Effector memory CD8-positive, alpha-beta T cell (primary cell): ENCODE results near the gene B4GALNT1.
"Not testable (repeated sequence)": the region's sequence is repeated elsewhere in the genome, so short reads cannot be mapped to it uniquely, and the experiment has no call there.

Experiments used
- ATAC-seq: fragments of 150-1000 bp; cut with Tn5 transposase; replicated peaks from 2 replicates; pipeline ENCODE4 v1.10.0; 2021; ENCODE audit warnings: mild to moderate bottlenecking, moderate library complexity
- DNase-seq, 3 experiments: peaks; one replicate each; pipeline ENCODE4 v3.0.0; 2021
- H3K27ac Mint-ChIP-seq, 2 donors: one replicate each; pipeline ENCODE4 v1.8.0; 2022; ENCODE audit warnings: mild to moderate bottlenecking in 2 of 2, mixed read lengths in 2 of 2, moderate library complexity in 2 of 2
- H3K27me3 Mint-ChIP-seq, 2 donors: one replicate each; pipeline ENCODE4 v1.8.0; 2022; ENCODE audit warnings: mixed read lengths in 2 of 2
- H3K36me3 Mint-ChIP-seq: one replicate; pipeline ENCODE4 v1.8.0; 2022; ENCODE audit warnings: mild to moderate bottlenecking, moderate library complexity, mixed read lengths; ENCODE audit not compliant: insufficient read depth
- H3K4me1 Mint-ChIP-seq, 2 donors: one replicate each; pipeline ENCODE4 v1.8.0; 2022; ENCODE audit warnings: low read depth in 2 of 2, mixed read lengths in 2 of 2
- H3K4me3 Mint-ChIP-seq, 2 donors: one replicate each; pipeline ENCODE4 v1.8.0; 2022; ENCODE audit warnings: mild to moderate bottlenecking in 2 of 2, mixed read lengths in 2 of 2, moderate library complexity in 2 of 2
- H3K9me3 Mint-ChIP-seq, 2 donors: one replicate each; pipeline ENCODE4 v1.8.0; 2022; ENCODE audit warnings: mixed read lengths in 2 of 2
- total RNA-seq, 9 experiments: gene quantifications; one replicate each; lab custom pipeline; 2026; lab: John Stamatoyannopoulos, UW

B4GALNT1 gene
- 0 to 3.5 (median 0.74) reads per million in 9 experiments for total RNA-seq

DNA sequence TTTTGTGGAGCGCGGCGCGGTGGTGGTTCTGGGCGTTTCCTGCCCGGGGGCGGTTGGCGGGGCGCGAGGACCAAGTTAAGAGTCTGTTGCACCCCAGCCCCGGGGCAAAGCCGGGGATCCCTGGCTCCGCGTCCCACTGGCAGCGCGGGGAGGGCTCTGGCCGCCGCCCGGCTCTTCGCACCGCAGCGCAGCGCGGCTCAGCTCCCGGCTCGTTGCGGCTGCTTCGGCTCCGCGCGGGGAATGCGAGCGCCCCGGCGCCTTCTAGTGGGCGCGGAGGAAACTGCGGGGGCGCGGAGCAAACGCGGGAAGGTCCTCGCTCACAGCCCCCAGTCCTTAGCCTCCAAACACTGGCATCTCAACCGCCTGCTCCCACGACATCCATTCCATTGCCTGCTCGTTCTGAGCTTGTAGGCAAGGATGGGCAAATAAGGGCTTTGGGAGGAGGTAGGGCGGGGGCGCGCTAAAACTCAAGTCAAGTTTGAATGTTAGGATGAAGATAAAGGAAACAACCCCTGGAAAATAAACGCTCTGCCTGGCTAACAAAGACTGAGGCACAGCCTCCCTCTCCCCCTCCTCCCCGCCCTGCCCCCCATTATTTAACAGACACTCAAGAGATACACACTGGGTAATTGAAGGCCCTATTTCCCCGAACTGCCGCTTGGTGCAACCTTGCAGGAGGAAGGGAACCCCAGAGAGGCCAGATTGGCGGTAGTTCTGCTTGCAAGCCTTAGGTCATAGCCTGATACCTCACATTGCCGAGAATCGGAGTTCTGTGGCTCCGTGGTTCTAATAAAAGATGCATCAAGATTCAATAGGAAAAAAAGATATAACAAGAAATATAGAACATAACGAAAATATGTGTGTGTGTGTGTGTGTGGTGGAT, at the start of gene B4GALNT1:
TSS of gene B4GALNT1 (minus strand) at position 244 of the 883 bp plus-strand sequence. CDS start 1,069 bp downstream, outside the sequence.
- H3K27me3 Mint-ChIP-seq = peaks cover 29 to 63% of the 10 kb centered on the region in 2 donors
- H3K9me3 Mint-ChIP-seq = no peaks in the 10 kb centered on the region
- no peaks in the 10 kb centered on the region for H3K36me3 Mint-ChIP-seq
- H3K4me1 Mint-ChIP-seq = peaks cover 7 to 9% of the 10 kb centered on the region in 2 donors
- peak within 1 kb of the TSS; percentile 71 to 75 for H3K4me3 Mint-ChIP-seq
- peak within 1 kb of the TSS in 1 of 2 donors; percentile 29 for H3K27ac Mint-ChIP-seq
- peak; percentile 51 to 66 (median 62) for DNase-seq
- ATAC-seq = peak; percentile 88

DNA sequence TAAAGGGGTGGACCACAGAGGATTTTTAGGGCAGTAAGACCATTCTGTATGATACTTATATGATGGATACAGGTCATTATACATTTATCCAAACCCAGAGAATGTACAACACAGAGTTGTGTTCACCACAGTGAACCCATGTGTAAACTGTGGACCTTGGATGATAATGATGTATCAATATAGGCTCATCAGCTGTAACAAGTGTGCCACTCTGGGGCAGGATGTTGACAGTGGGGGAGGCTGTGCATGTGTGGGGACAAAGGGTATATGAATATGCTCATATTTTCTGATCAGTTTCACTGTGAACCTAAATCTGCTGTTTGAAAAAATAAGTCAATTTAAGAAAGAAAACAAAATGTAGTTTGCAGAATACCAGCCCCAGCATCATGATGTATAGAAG, 46.7 kb upstream of the B4GALNT1 start:
- Mint-ChIP-seq H3K27ac (no peak overlapping the region), H3K9me3 (peaks cover 2 to 7% of the 10 kb centered on the region in 2 donors), H3K36me3 (no peaks in the 10 kb centered on the region), H3K4me1 (no peaks in the 10 kb centered on the region), H3K4me3 (no peak overlapping the region), H3K27me3 (peaks cover 11 to 12% of the 10 kb centered on the region in 2 donors)
- no peak for ATAC-seq
- no peak for DNase-seq

DNA sequence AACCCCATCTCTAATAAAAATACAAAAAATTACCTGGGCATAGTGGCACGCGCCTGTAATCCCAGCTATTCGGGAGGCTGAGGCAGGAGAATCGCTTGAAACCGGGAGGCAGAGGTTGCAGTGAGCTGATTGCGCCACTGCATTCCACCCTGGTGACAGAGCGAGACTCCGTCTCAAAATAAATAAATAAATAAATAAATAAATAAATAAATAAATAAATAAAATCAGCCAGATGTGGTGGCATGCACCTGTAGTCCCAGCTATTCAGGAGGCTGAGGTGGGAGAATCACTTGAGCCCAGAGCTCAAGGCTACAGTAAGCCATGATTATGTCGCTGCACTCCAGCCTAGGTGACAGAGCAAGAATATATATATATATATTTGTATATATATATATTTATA, 44.9 kb upstream of the B4GALNT1 start:
- ATAC-seq, H3K36me3 Mint-ChIP-seq: not testable (repeated sequence)
- H3K27me3 Mint-ChIP-seq = peaks cover 6 to 11% of the 10 kb centered on the region in 2 donors

DNA sequence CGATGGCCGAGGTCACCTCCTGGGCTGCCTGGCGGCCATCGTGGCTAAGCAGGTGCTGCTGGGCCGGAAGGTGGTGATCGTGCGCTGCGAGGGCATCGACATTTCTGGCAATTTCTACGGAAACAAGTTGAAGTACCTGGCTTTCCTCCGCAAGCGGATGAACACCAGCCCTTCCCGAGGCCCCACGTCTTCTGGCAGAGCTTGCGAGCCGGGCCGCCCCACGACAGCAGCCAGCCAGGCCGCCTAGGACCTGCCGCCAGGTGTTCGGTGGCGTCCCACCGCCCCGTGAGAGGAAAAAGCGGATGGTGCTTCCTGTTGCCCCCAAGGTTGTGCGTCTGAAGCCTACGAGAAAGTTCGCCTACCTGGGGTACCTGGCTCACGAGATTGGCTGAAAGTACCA, 41.7 kb upstream of the B4GALNT1 start:
- ATAC-seq (no peak), DNase-seq (no peak)
- Mint-ChIP-seq H3K9me3 (no peaks in the 10 kb centered on the region), H3K4me1 (no peaks in the 10 kb centered on the region), H3K36me3 (no peaks in the 10 kb centered on the region), H3K27ac (no peak overlapping the region), H3K4me3 (no peak overlapping the region), H3K27me3 (peaks cover 15 to 23% of the 10 kb centered on the region in 2 donors)

More for the DNA sequence above, 44.9 kb upstream of the B4GALNT1 start:
- not testable (repeated sequence) for H3K4me3 Mint-ChIP-seq, H3K4me1 Mint-ChIP-seq, H3K27ac Mint-ChIP-seq, H3K9me3 Mint-ChIP-seq, DNase-seq

DNA sequence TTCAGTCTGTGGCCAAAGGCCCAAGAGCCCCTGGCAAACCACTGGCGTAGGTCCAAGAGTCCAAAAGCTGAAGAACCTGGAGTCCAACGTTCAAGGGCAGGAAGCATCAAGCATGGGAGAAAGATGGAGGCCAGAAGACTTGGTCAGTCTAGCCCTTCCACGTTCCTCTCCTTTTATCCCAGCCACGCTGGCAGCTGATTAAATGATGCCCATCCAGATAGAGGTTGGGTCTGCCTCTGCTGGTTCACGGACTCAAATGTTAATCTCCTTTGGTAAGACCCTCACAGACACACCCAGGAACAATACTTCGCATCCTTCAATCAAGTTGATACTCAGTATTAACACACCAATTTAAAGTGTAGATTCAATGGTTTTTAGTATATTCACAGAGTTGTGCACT, 39.8 kb upstream of the B4GALNT1 start:
- H3K27ac Mint-ChIP-seq = no peak overlapping the region
- ATAC-seq (no peak), DNase-seq (no peak)
- H3K4me3 Mint-ChIP-seq = no peak overlapping the region
- no peaks in the 10 kb centered on the region for H3K4me1 Mint-ChIP-seq
- no peaks in the 10 kb centered on the region for H3K9me3 Mint-ChIP-seq
- H3K36me3 Mint-ChIP-seq = no peaks in the 10 kb centered on the region
- peaks cover 15 to 23% of the 10 kb centered on the region in 2 donors for H3K27me3 Mint-ChIP-seq

DNA sequence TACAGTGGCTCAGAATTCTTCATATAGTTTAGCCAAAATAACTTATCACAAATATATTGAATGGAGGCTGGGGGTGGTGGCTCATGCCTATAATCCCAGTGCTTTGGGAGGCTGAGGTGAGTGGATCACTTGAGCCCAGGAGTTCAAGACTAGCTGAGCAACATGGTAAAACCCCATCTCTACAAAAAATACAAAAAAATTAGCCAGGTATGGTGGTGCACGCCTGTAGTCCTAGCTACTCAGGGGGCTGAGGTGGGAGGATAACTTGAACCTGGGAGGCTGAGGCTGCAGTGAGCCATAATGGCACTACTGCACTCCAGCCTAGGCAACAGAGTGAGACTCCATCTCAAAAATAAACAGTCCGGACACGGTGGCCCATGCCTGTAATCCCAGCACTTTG, 38.8 kb upstream of the B4GALNT1 start:
- DNase-seq, H3K27ac Mint-ChIP-seq, ATAC-seq, H3K4me1 Mint-ChIP-seq, H3K4me3 Mint-ChIP-seq, H3K36me3 Mint-ChIP-seq, H3K9me3 Mint-ChIP-seq: not testable (repeated sequence)
- H3K27me3 Mint-ChIP-seq = peaks cover 15 to 23% of the 10 kb centered on the region in 2 donors

DNA sequence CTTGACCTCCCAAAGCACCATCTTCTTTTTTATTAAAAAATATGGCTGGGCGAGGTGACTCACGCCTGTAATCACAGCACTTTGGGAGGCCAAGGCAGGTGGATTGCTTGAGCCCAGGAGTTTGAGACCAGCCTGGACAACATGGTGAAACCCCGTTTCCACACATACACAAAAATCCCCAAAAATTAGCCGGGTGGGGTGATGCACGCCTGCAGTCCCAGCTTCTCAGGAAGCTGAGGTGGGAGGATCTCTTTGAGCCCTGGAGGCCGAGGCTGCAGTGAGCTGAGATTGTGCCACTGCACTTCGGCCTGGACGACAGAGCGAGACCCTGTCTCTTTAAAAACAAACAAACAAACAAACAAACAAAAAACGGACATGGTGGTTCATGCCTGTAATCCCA, 36.7 kb upstream of the B4GALNT1 start:
- H3K27me3 Mint-ChIP-seq = peaks cover 15 to 23% of the 10 kb centered on the region in 2 donors
- H3K4me1 Mint-ChIP-seq, H3K4me3 Mint-ChIP-seq, DNase-seq, H3K9me3 Mint-ChIP-seq, ATAC-seq, H3K27ac Mint-ChIP-seq, H3K36me3 Mint-ChIP-seq: not testable (repeated sequence)

DNA sequence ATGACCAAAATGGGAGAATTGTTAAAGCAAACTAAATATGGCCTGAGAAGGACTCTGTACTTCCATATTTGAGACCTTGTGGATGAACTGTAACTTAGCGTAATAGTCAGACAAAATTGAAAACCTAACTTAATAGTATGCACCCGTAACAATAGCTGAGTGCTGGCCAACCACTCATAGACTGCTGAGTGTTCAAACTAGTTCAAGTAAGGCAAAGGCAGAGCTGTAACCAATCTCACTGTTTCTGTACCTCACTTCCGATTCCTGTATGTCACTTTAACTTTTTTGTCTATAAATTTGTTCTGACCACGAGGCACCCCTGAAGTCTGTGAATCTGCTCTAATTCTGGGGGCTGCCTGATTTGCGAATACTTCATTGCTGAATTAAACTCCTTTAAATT, 33.9 kb upstream of the B4GALNT1 start:
- H3K4me1 Mint-ChIP-seq = no peaks in the 10 kb centered on the region
- H3K27ac Mint-ChIP-seq = no peak overlapping the region
- H3K4me3 Mint-ChIP-seq = no peak overlapping the region
- H3K27me3 Mint-ChIP-seq = peaks cover 6 to 9% of the 10 kb centered on the region in 2 donors
- DNase-seq (no peak), ATAC-seq (no peak)
- H3K36me3 Mint-ChIP-seq = no peaks in the 10 kb centered on the region
- H3K9me3 Mint-ChIP-seq = no peaks in the 10 kb centered on the region

DNA sequence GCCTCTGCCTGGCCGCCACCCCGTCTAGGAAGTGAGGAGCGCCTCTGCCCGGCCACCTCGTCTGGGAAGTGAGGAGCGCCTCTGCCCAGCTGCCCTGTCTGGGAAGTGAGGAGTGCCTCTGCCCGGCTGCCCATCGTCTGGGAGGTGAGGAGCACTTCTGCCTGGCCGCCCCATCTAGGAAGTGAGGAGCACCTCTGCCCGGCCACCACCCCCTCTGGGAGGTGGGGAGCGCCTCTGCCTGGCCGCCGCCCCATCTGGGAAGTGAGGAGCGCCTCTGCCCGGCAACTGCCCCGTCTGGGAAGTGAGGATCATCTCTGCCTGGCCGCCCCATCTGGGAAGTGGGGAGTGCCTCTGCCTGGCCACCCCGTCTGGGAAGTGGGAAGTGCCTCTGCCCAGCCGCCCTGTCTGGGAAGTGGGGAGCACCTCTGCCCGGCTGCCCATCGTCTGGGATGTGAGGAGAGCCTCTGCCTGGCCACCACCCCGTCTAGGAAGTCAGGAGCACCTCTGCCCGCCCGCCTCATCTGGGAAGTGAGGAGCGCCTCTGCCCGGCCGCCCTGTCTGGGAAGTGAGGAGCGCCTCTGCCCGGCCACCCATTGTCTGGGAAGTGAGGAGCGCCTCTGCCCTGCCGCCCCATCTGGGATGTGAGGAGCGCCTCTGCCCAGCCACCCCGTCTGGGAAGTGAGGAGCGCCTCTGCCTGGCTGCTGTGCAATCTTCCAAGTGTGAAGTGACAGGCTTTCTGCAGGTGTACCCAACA, 32.2 kb upstream of the B4GALNT1 start:
- DNase-seq, ATAC-seq, H3K4me1 Mint-ChIP-seq, H3K9me3 Mint-ChIP-seq, H3K36me3 Mint-ChIP-seq, H3K27me3 Mint-ChIP-seq, H3K27ac Mint-ChIP-seq, H3K4me3 Mint-ChIP-seq: not testable (repeated sequence)

DNA sequence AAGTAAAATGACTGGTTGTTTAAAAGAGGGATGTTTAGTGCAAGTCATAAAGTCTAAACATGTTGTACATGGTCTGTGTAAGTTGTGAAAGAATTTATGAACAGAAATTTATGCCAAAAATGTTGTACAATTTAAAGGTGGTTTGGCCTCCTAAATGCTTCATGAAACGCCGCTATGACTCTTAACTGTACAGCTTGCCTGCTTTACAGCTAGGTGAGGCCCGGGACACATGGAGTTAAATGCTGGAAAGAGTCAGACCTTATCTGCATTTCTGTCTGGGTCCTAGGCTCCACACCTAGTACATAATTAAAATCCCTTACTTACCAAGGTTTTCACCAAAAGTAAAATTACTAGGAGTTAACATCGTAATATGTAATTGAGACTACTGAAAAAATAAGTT, 28.4 kb upstream of the B4GALNT1 start:
- Mint-ChIP-seq H3K27me3 (peaks cover 13 to 22% of the 10 kb centered on the region in 2 donors), H3K4me3 (no peak overlapping the region), H3K27ac (no peak overlapping the region)

DNA sequence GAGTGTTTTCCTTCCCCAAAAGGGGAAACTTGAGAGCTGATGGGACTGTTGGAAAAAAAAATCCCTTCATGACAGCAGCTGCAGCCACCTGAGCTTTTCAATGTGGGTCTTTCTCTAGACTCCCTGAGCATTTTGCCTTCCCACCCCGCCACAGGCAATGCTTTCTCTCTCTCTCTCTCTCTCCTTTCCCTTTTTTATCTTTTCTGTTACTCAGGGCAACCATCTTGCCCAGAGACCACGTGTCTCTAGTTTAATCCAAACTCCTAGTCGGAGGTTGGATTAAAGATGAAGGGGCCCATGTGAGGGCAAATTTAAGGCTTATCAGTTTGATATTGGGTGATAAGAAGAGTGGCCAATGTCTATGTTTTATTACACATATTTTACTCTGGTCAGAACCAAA, 25.9 kb upstream of the B4GALNT1 start:
- ATAC-seq = no peak
- Mint-ChIP-seq H3K4me1 (no peaks in the 10 kb centered on the region), H3K27me3 (peaks cover 13 to 24% of the 10 kb centered on the region in 2 donors)

More for the DNA sequence above, 28.4 kb upstream of the B4GALNT1 start:
- no peaks in the 10 kb centered on the region for H3K36me3 Mint-ChIP-seq
- no peaks in the 10 kb centered on the region for H3K4me1 Mint-ChIP-seq
- H3K9me3 Mint-ChIP-seq = no peaks in the 10 kb centered on the region
- no peak for DNase-seq
- no peak for ATAC-seq

DNA sequence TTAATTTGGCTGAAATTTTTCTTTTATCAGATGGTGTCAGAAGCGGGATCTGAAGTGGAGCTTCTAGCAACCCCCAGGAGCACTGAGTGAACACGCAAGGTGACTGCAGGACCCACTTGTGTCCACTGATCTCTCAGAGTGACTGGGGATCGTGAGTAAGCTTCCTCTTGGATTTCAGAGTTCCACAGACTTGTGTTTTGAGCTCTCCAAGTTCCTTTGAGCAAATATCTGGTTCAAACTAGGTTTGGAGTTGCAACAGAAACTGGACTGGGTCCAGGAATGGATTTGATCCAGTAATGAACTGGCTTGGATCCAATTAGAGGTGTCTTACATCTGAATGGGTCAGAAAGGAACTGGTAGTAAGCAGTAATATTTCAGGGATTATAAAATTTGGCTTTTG, 24.7 kb upstream of the B4GALNT1 start:
- no peak overlapping the region for H3K4me3 Mint-ChIP-seq
- no peak overlapping the region for H3K27ac Mint-ChIP-seq
- H3K4me1 Mint-ChIP-seq = no peaks in the 10 kb centered on the region
- peaks cover 13 to 24% of the 10 kb centered on the region in 2 donors for H3K27me3 Mint-ChIP-seq
- no peak for ATAC-seq
- H3K9me3 Mint-ChIP-seq = peaks cover 0 to 1% of the 10 kb centered on the region in 2 donors
- no peak for DNase-seq
- H3K36me3 Mint-ChIP-seq = no peaks in the 10 kb centered on the region

More for the DNA sequence above, 25.9 kb upstream of the B4GALNT1 start:
- Mint-ChIP-seq H3K27ac (no peak overlapping the region), H3K4me3 (no peak overlapping the region), H3K9me3 (no peaks in the 10 kb centered on the region), H3K36me3 (no peaks in the 10 kb centered on the region)
- DNase-seq = no peak

DNA sequence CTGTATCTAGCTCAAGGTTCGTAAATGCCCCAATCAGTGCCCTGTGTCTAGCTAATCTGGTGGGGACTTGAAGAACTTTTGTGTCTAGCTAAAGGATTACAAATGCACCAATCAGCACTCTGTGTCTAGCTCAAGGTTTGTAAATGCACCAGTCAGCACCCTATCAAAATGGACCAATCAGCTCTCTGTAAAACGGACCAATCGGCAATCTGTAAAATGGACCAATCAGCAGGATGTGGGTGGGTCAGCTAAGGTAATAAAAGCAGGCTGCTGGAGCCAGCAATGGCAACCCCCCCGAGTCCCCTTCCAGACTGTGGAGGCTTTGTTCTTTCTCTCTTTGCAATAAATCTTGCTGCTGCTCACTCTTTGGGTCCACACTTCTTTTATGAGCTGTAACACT, 23.4 kb upstream of the B4GALNT1 start:
- ATAC-seq, H3K4me3 Mint-ChIP-seq, H3K36me3 Mint-ChIP-seq, DNase-seq, H3K27ac Mint-ChIP-seq, H3K9me3 Mint-ChIP-seq, H3K4me1 Mint-ChIP-seq: not testable (repeated sequence)
- H3K27me3 Mint-ChIP-seq = peaks cover 13 to 24% of the 10 kb centered on the region in 2 donors
